Progenitor cell of endocrine pancreas (in vitro differentiated cells): ENCODE results near the gene WNT7A. TPM values are rescaled to one million over a fixed set of nuclear protein-coding genes. Genes with fewer than 3 reads are reported as not detected.

Experiments used
- DNase-seq: peaks from one replicate; pipeline ENCODE4 v3.0.0; 2021; ENCODE audit warnings: low spot score; ENCODE audit not compliant: unreplicated experiment
- H3K27ac Mint-ChIP-seq: 2 replicates; pipeline ENCODE4 v1.8.0; 2021; ENCODE audit warnings: mild to moderate bottlenecking, moderate library complexity, mixed read lengths
- H3K27me3 Mint-ChIP-seq: 2 replicates; pipeline ENCODE4 v1.8.0; 2021; ENCODE audit warnings: mixed read lengths
- H3K36me3 Mint-ChIP-seq: 2 replicates; pipeline ENCODE4 v1.8.0; 2022; ENCODE audit warnings: mixed read lengths; ENCODE audit not compliant: insufficient read depth
- H3K4me1 Mint-ChIP-seq: 2 replicates; pipeline ENCODE4 v1.8.0; 2021; ENCODE audit warnings: low read depth, mixed read lengths
- H3K4me3 Mint-ChIP-seq: 2 replicates; pipeline ENCODE4 v1.8.0; 2021; ENCODE audit warnings: low read depth, mild to moderate bottlenecking, moderate library complexity, mixed read lengths
- H3K9me3 Mint-ChIP-seq: 2 replicates; pipeline ENCODE4 v1.8.0; 2021; ENCODE audit warnings: low read depth, mixed read lengths
- total RNA-seq: library from RNA; stranded (reverse); gene quantifications from 2 replicates; pipeline ENCODE4 v1.2.1, GENCODE V29; 2021
- TF ChIP-seq, protein P1 (sequence below): fragments of 200-600 bp; sonication (generic); IDR thresholded peaks from one replicate; pipeline ENCODE4 v1.5.0; 2021; ENCODE audit warnings: antibody characterized with exemption, mild to moderate bottlenecking; ENCODE audit not compliant: unreplicated experiment

The WNT7A gene
- total RNA-seq, 1 donor from 2014 or later, result not detected

DNA sequence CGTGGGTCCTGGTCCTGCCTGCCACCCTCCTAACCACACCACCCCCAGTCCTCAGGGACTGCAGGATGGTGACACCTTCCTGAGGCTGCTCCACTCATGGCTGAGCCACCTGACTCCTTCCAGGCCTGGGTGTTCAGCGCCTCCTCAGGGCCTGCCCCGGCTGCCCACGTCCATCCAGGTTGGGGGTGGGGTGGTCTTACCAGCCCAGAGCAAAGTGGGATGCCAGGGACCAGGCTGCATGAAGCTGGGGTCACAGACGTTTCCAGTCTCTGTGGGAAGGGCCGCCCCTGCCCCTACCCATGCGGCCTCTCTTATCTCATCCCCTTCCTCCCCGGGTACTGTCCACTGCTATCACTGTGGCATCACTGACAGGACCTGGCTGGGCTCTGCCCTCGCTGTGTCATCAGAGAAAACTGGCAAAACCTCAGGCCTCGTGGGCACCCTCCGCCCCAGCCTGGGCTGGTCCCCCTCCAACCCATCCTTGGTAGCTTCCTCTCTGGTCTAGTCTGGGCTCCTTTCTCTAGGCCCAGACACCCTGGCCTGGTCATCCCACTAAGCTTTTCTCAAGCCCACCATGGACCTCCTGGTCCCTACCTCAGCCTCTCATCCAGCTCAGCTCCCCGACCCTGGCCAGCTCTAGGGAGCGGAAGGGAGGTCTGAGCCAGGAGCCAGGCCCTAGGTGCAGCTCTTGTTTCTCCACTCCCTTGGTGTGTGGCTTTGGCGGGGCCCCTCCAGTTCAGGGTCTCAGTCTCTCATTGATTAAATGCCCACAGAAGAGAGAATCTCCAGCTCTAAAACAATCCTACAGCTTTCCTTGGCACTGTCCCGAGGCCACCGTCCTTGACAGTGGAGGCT lies 32.9 kb downstream of the WNT7A start:
- Mint-ChIP-seq H3K36me3 (no peaks in the 10 kb centered on the region), H3K9me3 (no peaks in the 10 kb centered on the region), H3K27me3 (peaks cover 20% of the 10 kb centered on the region), H3K27ac (no peak overlapping the region), H3K4me3 (no peak overlapping the region), H3K4me1 (peaks cover 2% of the 10 kb centered on the region)
- TF ChIP-seq, protein P1, sequence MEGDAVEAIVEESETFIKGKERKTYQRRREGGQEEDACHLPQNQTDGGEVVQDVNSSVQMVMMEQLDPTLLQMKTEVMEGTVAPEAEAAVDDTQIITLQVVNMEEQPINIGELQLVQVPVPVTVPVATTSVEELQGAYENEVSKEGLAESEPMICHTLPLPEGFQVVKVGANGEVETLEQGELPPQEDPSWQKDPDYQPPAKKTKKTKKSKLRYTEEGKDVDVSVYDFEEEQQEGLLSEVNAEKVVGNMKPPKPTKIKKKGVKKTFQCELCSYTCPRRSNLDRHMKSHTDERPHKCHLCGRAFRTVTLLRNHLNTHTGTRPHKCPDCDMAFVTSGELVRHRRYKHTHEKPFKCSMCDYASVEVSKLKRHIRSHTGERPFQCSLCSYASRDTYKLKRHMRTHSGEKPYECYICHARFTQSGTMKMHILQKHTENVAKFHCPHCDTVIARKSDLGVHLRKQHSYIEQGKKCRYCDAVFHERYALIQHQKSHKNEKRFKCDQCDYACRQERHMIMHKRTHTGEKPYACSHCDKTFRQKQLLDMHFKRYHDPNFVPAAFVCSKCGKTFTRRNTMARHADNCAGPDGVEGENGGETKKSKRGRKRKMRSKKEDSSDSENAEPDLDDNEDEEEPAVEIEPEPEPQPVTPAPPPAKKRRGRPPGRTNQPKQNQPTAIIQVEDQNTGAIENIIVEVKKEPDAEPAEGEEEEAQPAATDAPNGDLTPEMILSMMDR, result no peak
- DNase-seq, result no peak

DNA sequence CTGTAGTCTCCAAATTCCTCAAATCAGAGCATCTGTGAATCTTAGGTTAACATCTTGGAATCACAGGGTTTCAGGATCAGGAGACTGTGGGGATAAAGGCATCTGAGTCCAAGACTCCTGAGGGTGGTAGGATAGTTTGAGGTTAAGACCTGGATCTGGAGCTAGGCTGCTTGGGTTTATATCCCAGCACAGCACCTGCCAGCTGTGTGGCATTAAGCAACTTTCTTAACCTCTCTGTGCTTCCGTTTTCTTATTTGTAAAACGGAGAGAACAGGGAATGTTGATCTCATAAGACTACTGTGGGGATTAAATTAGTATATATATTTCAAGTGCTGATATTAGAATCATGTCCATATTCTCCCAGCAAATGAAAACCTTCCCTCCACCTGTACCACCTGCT lies 33.6 kb downstream of the WNT7A start:
- DNase-seq, result no peak
- H3K27ac Mint-ChIP-seq, result no peak overlapping the region
- H3K4me3 Mint-ChIP-seq, result no peak overlapping the region
- peaks cover 2% of the 10 kb centered on the region for H3K4me1 Mint-ChIP-seq
- TF ChIP-seq, protein P1, result no peak
- no peaks in the 10 kb centered on the region for H3K9me3 Mint-ChIP-seq
- no peaks in the 10 kb centered on the region for H3K36me3 Mint-ChIP-seq
- peaks cover 15% of the 10 kb centered on the region for H3K27me3 Mint-ChIP-seq

DNA sequence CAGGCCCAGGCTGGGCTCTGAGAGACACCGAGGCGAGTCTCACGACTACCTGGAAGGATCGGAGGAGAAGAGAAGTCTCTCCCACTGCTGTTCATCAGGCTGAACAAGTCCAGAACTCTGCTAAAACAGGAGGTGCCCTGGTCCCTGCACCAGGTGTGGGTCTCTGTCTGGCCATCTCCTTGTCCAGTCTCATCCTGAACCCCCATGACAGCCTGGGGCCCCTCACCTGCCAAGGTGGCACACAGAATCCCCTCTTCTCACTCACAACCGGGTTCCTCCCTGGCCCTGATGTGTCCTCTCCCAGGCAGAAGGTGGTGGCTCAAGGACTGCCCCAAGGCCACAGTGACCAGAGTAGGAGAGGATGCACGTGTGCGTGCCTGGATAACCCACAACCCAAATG lies 34.1 kb downstream of the WNT7A start:
- H3K27ac Mint-ChIP-seq, result no peak overlapping the region
- H3K27me3 Mint-ChIP-seq, result peaks cover 10% of the 10 kb centered on the region
- TF ChIP-seq, protein P1, result no peak
- H3K4me3 Mint-ChIP-seq, result no peak overlapping the region
- peaks cover under 1% of the 10 kb centered on the region for H3K4me1 Mint-ChIP-seq
- no peaks in the 10 kb centered on the region for H3K36me3 Mint-ChIP-seq
- no peak for DNase-seq
- H3K9me3 Mint-ChIP-seq, result no peaks in the 10 kb centered on the region

DNA sequence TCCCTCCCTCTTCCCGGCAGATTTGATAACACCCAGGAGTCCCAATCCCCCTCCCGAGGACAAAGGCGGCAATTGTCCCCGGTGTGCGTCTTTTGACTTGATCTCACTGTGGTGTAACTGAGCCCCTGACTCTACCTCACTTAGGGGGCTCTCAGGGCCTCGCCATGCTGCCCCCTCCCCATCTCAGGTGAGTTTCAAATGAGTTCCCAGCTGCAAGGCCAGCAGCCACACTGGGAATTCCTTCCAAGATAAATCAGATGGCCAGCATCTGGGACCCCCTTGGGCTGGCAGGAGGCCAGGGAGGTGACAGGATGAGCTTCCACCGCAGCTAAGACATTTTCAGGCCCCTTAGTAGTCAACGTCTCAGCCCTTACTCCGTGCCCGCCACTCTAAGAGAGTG lies 35.0 kb downstream of the WNT7A start:
- TF ChIP-seq, protein P1, result no peak
- Mint-ChIP-seq H3K4me1 (no peaks in the 10 kb centered on the region), H3K9me3 (no peaks in the 10 kb centered on the region), H3K36me3 (no peaks in the 10 kb centered on the region), H3K27me3 (peaks cover 9% of the 10 kb centered on the region), H3K27ac (no peak overlapping the region), H3K4me3 (no peak overlapping the region)
- no peak for DNase-seq

DNA sequence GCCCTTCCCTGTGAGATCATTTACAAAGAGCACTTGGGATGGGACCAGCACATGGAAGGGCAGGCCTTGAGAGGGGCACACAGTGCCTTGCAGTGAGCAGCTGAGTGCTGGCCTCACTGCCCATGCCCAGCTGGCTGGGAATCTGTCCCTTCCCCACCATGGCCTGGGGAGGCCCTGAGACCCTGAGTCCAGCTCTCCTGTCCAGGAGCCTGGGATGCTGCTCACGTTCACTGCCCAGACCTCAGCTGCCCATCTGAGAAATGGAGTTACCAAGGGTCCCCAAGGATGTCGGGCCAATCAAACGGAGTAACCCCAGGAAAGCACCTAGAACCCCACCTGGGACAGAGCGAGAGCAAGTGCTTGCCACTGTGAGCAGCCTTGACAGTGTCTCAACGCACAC lies 35.6 kb downstream of the WNT7A start:
- no peak overlapping the region for H3K27ac Mint-ChIP-seq

More for the DNA sequence above, 35.6 kb downstream of the WNT7A start:
- TF ChIP-seq, protein P1, result no peak
- no peaks in the 10 kb centered on the region for H3K36me3 Mint-ChIP-seq
- no peaks in the 10 kb centered on the region for H3K9me3 Mint-ChIP-seq
- H3K4me3 Mint-ChIP-seq, result no peak overlapping the region
- DNase-seq, result no peak
- peaks cover 5% of the 10 kb centered on the region for H3K27me3 Mint-ChIP-seq
- no peaks in the 10 kb centered on the region for H3K4me1 Mint-ChIP-seq
